ENCODE results near the gene SNX22. TPM values are rescaled to one million over a fixed set of nuclear protein-coding genes. Genes with fewer than 3 reads are reported as not detected.
"Not testable (repeated sequence)": the region's sequence is repeated elsewhere in the genome, so short reads cannot be mapped to it uniquely, and the experiment has no call there.

SNX22 gene
- total RNA-seq, 1 donor from 2014 or later = under 0.01 TPM

GRCh38 chr15:64111679-64112050 is 39.9 kb upstream of the SNX22 start:
- no peak for FAIRE-seq
- peaks cover 2% of the 10 kb centered on the region for H3K36me3 ChIP-seq (ENCODE audit: control insufficient read depth, insufficient read depth, low read length)

GRCh38 chr15:64112073-64112772 is 39.3 kb upstream of the SNX22 start:
- DNase-seq (ENCODE audit: low read depth) = no peak
- no peak for FAIRE-seq
- TF ChIP-seq CTCF (IDR thresholded peaks at IDR 0.05; ENCODE audit: insufficient read depth, low read length, severe bottlenecking) = no peak
- Histone ChIP-seq H3K4me3 (ENCODE audit: low read depth, low read length) (no peak overlapping the region), H3K36me3 (ENCODE audit: control insufficient read depth, insufficient read depth, low read length) (peaks cover 2% of the 10 kb centered on the region), H3K27me3 (ENCODE audit: control insufficient read depth, insufficient read depth, low read length) (no peaks in the 10 kb centered on the region)

More at GRCh38 chr15:64111679-64112050, 39.9 kb upstream of the SNX22 start:
- Histone ChIP-seq H3K4me3 (ENCODE audit: low read depth, low read length) (no peak overlapping the region), H3K27me3 (ENCODE audit: control insufficient read depth, insufficient read depth, low read length) (no peaks in the 10 kb centered on the region)
- DNase-seq (ENCODE audit: low read depth) = no peak
- no peak for TF ChIP-seq CTCF (IDR thresholded peaks at IDR 0.05; ENCODE audit: insufficient read depth, low read length, severe bottlenecking)

- no peak for TF ChIP-seq CTCF (IDR thresholded peaks at IDR 0.05; ENCODE audit: insufficient read depth, low read length, severe bottlenecking)
- Histone ChIP-seq H3K36me3 (ENCODE audit: control insufficient read depth, insufficient read depth, low read length) (peaks cover 4% of the 10 kb centered on the region), H3K27me3 (ENCODE audit: control insufficient read depth, insufficient read depth, low read length) (no peaks in the 10 kb centered on the region), H3K4me3 (ENCODE audit: low read depth, low read length) (no peak overlapping the region)
- DNase-seq (ENCODE audit: low read depth) (no peak), FAIRE-seq (no peak)
Observed at GRCh38 chr15:64112904-64113303, 38.6 kb upstream of the SNX22 start.

- FAIRE-seq (no peak), DNase-seq (ENCODE audit: low read depth) (no peak)
- H3K4me3 ChIP-seq (ENCODE audit: low read depth, low read length) = no peak overlapping the region
- H3K27me3 ChIP-seq (ENCODE audit: control insufficient read depth, insufficient read depth, low read length) = no peaks in the 10 kb centered on the region
- H3K36me3 ChIP-seq (ENCODE audit: control insufficient read depth, insufficient read depth, low read length) = peaks cover 15% of the 10 kb centered on the region
- TF ChIP-seq CTCF (IDR thresholded peaks at IDR 0.05; ENCODE audit: insufficient read depth, low read length, severe bottlenecking) = no peak
Observed at GRCh38 chr15:64117759-64118487, 33.6 kb upstream of the SNX22 start.

GRCh38 chr15:64120322-64120721 is 31.2 kb upstream of the SNX22 start:
- not testable (repeated sequence) for H3K27me3 ChIP-seq (ENCODE audit: control insufficient read depth, insufficient read depth, low read length); DNase-seq (ENCODE audit: low read depth); FAIRE-seq; H3K4me3 ChIP-seq (ENCODE audit: low read depth, low read length)
- peaks cover 21% of the 10 kb centered on the region for H3K36me3 ChIP-seq (ENCODE audit: control insufficient read depth, insufficient read depth, low read length)

GRCh38 chr15:64121614-64122013 is 29.9 kb upstream of the SNX22 start:
- peaks cover 25% of the 10 kb centered on the region for H3K36me3 ChIP-seq (ENCODE audit: control insufficient read depth, insufficient read depth, low read length)
- FAIRE-seq = no peak
- TF ChIP-seq CTCF (IDR thresholded peaks at IDR 0.05; ENCODE audit: insufficient read depth, low read length, severe bottlenecking) = no peak

More at GRCh38 chr15:64121614-64122013, 29.9 kb upstream of the SNX22 start:
- Histone ChIP-seq H3K27me3 (ENCODE audit: control insufficient read depth, insufficient read depth, low read length) (no peaks in the 10 kb centered on the region), H3K4me3 (ENCODE audit: low read depth, low read length) (no peak overlapping the region)
- DNase-seq (ENCODE audit: low read depth) = no peak

All from bronchial epithelial cell (primary cell).